CD8-positive, alpha-beta memory T cell (primary cell): ENCODE measurements around the gene PDGFB. TPM values are rescaled to one million over a fixed set of nuclear protein-coding genes. Genes with fewer than 3 reads are reported as not detected.

Source experiments
- CTCF ChIA-PET: fragments of 350-600 bp; sonication (Branson Sonifier 250); formaldehyde crosslinking; loops from one replicate; lab custom pipeline; 2021; ENCODE audit warnings: antibody characterized with exemption; lab: Charles Lee
- POLR2A ChIA-PET: fragments of 350-600 bp; sonication (Branson Sonifier 250); formaldehyde crosslinking; loops from one replicate; lab custom pipeline; 2021; ENCODE audit warnings: antibody characterized with exemption; lab: Charles Lee
- DNase-seq, 5 donors: peaks; one replicate each; pipeline versions ENCODE4 v3.0.0 to v3.0.0-alpha.2; 2020 to 2022; ENCODE audit warnings: mixed read lengths in 1 of 5
- H3K27ac ChIP-seq: one replicate; pipeline ENCODE4 v1.7.0; 2013; ENCODE audit warnings: low read depth, mild to moderate bottlenecking, low read length, moderate library complexity
- H3K27me3 ChIP-seq: 2 replicates; pipeline ENCODE4 v1.7.0; 2013; ENCODE audit warnings: low read length, mild to moderate bottlenecking; ENCODE audit not compliant: insufficient read depth, poor library complexity, severe bottlenecking
- H3K36me3 ChIP-seq: 2 replicates; pipeline ENCODE4 v1.7.0; 2013; ENCODE audit warnings: mild to moderate bottlenecking, low read length, moderate library complexity; ENCODE audit not compliant: insufficient read depth
- H3K4me1 ChIP-seq: 2 replicates; pipeline ENCODE4 v1.7.0; 2013; ENCODE audit warnings: mild to moderate bottlenecking, low read length, moderate library complexity; ENCODE audit not compliant: insufficient read depth
- H3K4me3 ChIP-seq: 2 replicates; pipeline ENCODE4 v1.7.0; 2013; ENCODE audit warnings: mild to moderate bottlenecking, low read length
- H3K9me3 ChIP-seq: 2 replicates; pipeline ENCODE4 v1.7.0; 2013; ENCODE audit warnings: mild to moderate bottlenecking, low read length
- H3K27ac Mint-ChIP-seq, 8 donors: one replicate each; pipeline ENCODE4 v1.8.0; 2020 to 2021; ENCODE audit warnings: mixed read lengths in 8 of 8, mild to moderate bottlenecking in 6 of 8, inconsistent platforms in 3 of 8, moderate library complexity in 3 of 8
- H3K27me3 Mint-ChIP-seq, 2 donors: one replicate each; pipeline ENCODE4 v1.8.0; 2020 to 2021; ENCODE audit warnings: mixed read lengths in 2 of 2, mild to moderate bottlenecking in 1 of 2, moderate library complexity in 1 of 2
- H3K36me3 Mint-ChIP-seq, 3 donors: one replicate each; pipeline ENCODE4 v1.8.0; 2020 to 2021; ENCODE audit warnings: mixed read lengths in 3 of 3, inconsistent platforms in 1 of 3, mild to moderate bottlenecking in 1 of 3
- H3K4me1 Mint-ChIP-seq, 3 donors: one replicate each; pipeline ENCODE4 v1.8.0; 2020 to 2021; ENCODE audit warnings: mixed read lengths in 3 of 3, inconsistent platforms in 1 of 3, mild to moderate bottlenecking in 1 of 3
- H3K4me3 Mint-ChIP-seq, 7 donors: one replicate each; pipeline ENCODE4 v1.8.0; 2020 to 2021; ENCODE audit warnings: mixed read lengths in 7 of 7, mild to moderate bottlenecking in 6 of 7, moderate library complexity in 4 of 7, inconsistent platforms in 2 of 7
- H3K9me3 Mint-ChIP-seq, 5 donors: one replicate each; pipeline ENCODE4 v1.8.0; 2020 to 2022; ENCODE audit warnings: mixed read lengths in 5 of 5, mild to moderate bottlenecking in 3 of 5, moderate library complexity in 2 of 5, inconsistent platforms in 1 of 5
- polyA plus RNA-seq: library from polyadenylated mRNA; unstranded; fragments of 300-500 nt; fragmentation: Illumina TruSeq; gene quantifications from one replicate; pipeline ENCODE4 v1.2.3, GENCODE V29; 2021
- total RNA-seq, 2 experiments: library from RNA; stranded (reverse); gene quantifications; one replicate each; pipeline ENCODE4 v1.2.3, GENCODE V29; 2021

PDGFB gene
- total and polyA plus RNA-seq, 3 experiments from 2014 or later, result 2.3 to 18.2 (median 3.0) TPM

DNA sequence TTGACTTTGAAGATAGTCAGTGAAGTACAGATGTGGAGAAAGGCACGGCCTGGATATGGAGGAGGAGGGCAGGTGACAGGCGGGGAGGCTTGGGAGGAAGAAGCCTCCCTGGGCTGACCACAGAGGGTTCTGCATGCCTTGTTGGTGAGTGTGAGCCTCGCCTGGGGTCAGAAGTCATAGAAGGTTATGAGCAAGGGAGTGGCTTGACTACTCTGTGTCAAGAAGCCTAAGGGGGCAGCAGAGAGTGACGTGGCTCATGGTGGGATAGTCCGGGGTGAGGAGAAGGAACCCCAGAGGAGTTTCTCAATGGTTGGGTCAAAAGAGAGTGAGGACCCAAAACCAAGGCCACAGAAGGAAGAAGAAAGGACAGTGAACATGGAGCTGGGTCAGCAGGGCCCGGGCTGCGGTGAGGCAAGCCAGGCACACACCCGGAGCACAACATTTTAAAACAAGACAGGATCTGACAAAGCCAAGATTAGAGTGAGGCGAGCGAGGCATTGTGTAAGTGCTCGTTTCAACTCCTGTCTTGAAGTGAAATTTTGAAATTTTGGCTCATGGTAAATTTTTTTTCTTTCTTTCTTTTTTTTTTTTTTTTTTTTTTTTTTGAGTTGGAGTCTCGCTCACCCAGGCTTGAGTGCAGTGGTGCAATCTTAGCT lies 31.9 kb downstream of the PDGFB start:
- H3K27me3 Mint-ChIP-seq, result peaks cover 2 to 6% of the 10 kb centered on the region in 2 donors
- CTCF ChIA-PET, result no interaction called here

DNA sequence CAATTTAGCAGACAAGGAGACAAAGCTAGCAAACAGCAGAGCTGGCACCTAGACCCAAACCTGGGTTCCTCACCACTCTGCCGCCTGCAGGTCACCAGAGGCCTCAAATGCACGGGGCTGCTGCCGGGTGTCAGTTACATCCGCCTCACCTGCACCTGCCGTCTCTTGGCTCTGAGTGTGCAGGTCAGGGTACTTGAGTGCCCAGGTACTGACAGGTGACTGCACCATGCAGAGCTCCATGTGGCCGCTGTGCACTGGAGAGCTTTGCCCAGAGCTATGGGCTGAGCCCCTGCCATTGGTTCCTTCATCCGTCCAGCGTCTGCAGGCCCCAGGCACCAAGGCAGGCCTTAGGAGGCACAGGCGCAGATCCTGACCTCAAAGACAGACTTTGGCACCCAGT lies 35.0 kb downstream of the PDGFB start:
- no peaks in the 10 kb centered on the region for H3K36me3 ChIP-seq
- H3K4me3 ChIP-seq, result no peak overlapping the region
- no peaks in the 10 kb centered on the region for H3K9me3 Mint-ChIP-seq
- H3K36me3 Mint-ChIP-seq, result no peaks in the 10 kb centered on the region
- no peaks in the 10 kb centered on the region for H3K4me1 ChIP-seq
- peaks cover 5 to 6% of the 10 kb centered on the region in 2 donors for H3K27me3 Mint-ChIP-seq
- H3K27ac Mint-ChIP-seq, result peak overlapping the region in 1 of 8 donors; percentile 87
- POLR2A ChIA-PET, result interaction anchor here (0.6 kb wide), 1 partner anchor 95 kb away, joined by 8 read pairs; no protein-coding TSS in a partner anchor
- no peaks in the 10 kb centered on the region for H3K27me3 ChIP-seq
- no peak overlapping the region for H3K27ac ChIP-seq
- no peak for DNase-seq
- CTCF ChIA-PET, result interaction anchor here (0.8 to 1.9 kb wide), 2 partner anchors 40 to 107 kb away, joined by 3 to 5 read pairs; no protein-coding TSS in a partner anchor
- no peak overlapping the region for H3K4me3 Mint-ChIP-seq
- H3K9me3 ChIP-seq, result no peaks in the 10 kb centered on the region
- peaks cover 37 to 46% (median 44%) of the 10 kb centered on the region in 3 donors for H3K4me1 Mint-ChIP-seq

More for the DNA sequence above, 31.9 kb downstream of the PDGFB start:
- no peaks in the 10 kb centered on the region for H3K27me3 ChIP-seq
- Mint-ChIP-seq H3K36me3 (no peaks in the 10 kb centered on the region), H3K9me3 (peaks cover 0 to 1% (median 0%) of the 10 kb centered on the region in 5 donors), H3K4me3 (no peak overlapping the region), H3K27ac (peak overlapping the region in 1 of 8 donors; percentile 53), H3K4me1 (peaks cover 15 to 24% (median 24%) of the 10 kb centered on the region in 3 donors)
- H3K4me3 ChIP-seq, result no peak overlapping the region
- DNase-seq, result no peak
- POLR2A ChIA-PET, result interaction anchor here (0.6 kb wide), 1 partner anchor 32 kb away, joined by 3 read pairs; no protein-coding TSS in a partner anchor
- H3K36me3 ChIP-seq, result no peaks in the 10 kb centered on the region
- no peaks in the 10 kb centered on the region for H3K4me1 ChIP-seq
- no peaks in the 10 kb centered on the region for H3K9me3 ChIP-seq
- no peak overlapping the region for H3K27ac ChIP-seq

DNA sequence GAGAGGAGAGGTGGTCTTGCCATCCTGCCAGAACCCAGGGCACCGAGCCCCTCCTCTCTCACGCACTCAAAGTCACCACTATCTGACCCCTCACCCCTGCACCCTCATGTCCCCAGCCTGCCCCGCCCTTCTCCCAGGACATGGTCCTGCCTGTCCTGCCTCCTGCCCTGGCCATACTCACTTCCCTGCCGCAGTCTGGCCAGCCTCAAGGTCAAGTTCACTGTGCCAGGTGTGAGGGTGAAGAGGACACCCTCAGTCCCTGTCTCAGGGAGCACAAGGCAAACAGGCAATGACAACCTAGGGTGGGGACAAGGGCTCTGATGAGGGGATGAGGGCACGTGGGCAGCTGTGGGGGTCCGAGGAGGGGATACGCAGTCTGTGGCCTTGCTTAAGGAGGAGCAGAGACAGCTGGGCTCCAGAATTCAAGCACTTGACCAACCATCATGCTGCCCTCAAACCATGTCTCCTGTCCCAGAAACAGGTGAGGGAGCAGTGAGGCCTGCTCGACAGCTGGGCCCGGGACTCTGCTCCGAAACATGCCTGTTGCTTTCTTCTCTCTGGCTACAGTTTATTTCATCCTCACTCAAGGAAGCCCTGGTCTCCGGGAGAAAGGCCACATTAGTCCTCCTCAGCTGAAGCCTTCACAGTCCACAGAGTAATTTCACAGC lies 36.6 kb downstream of the PDGFB start:
- no peaks in the 10 kb centered on the region for H3K9me3 ChIP-seq
- H3K4me3 ChIP-seq, result no peak overlapping the region
- H3K4me1 Mint-ChIP-seq, result peaks cover 40 to 55% (median 41%) of the 10 kb centered on the region in 3 donors
- H3K4me1 ChIP-seq, result no peaks in the 10 kb centered on the region
- ChIA-PET CTCF (interaction anchor here (1.8 to 5.1 kb wide), 6 partner anchors 34 to 108 kb away, joined by 4 to 29 read pairs (median 6); partner anchors contain the start of gene PDGFB), POLR2A (interaction anchor here (0.7 to 2.2 kb wide), 3 partner anchors 34 to 45 kb away, joined by 4 to 15 read pairs (median 4); no protein-coding TSS in a partner anchor)
- H3K4me3 Mint-ChIP-seq, result peak overlapping the region in 4 of 7 donors; percentile 11 to 68 (median 49)
- no peaks in the 10 kb centered on the region for H3K36me3 ChIP-seq
- no peak overlapping the region for H3K27ac ChIP-seq
- no peak for DNase-seq
- H3K27ac Mint-ChIP-seq, result peak overlapping the region; percentile 77 to 93 (median 86)
- H3K36me3 Mint-ChIP-seq, result no peaks in the 10 kb centered on the region
- H3K27me3 ChIP-seq, result no peaks in the 10 kb centered on the region
- peaks cover 5 to 6% of the 10 kb centered on the region in 2 donors for H3K27me3 Mint-ChIP-seq
- H3K9me3 Mint-ChIP-seq, result no peaks in the 10 kb centered on the region

DNA sequence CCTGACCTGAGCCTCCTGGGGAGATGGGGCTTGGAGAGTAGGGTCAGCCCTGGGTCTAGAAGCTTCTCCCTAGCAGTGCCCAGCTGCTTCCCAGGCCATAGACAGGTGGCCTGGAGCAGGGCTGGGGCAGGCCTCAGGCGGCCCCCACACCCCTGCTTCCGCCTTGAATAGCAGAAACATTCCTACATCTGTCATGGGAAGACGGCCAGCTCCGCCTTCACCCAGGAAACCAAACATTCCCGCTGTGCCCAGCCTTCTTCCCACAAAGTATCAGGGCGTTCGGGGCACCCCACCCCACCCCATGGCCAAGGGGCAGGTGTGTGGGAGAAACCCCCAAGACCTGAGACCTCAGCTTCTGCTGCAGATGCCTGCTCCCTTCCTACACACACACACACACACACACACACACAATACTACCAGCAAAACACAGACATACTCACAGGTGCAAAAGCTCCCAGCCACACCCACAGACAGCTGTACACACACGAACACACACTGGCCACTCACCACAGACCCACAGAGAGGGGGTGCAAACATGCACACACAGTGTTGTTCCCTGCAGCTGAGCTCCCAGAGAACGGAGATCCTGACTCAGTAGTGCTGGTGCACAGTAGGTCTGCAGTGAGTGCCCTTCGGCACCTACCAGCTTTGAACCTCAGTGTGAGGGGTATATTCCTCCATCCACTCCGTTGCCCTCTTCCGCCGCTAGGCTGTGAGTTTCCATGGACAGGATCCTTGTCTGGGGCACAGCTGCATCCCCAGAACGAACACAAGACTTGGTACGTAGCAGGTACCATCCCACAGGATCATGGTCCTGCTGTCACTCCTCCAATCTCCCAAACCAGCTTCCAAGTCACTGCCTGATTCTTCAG lies 37.4 kb downstream of the PDGFB start:
- Histone ChIP-seq H3K36me3 (no peaks in the 10 kb centered on the region), H3K27me3 (no peaks in the 10 kb centered on the region), H3K27ac (no peak overlapping the region), H3K4me3 (no peak overlapping the region), H3K9me3 (no peaks in the 10 kb centered on the region), H3K4me1 (no peaks in the 10 kb centered on the region)
- DNase-seq, result peak in 1 of 5 donors; percentile 24
- H3K27ac Mint-ChIP-seq, result peak overlapping the region; percentile 68 to 89 (median 84)
- H3K4me1 Mint-ChIP-seq, result peaks cover 40 to 50% (median 41%) of the 10 kb centered on the region in 3 donors
- ChIA-PET CTCF (interaction anchor here (0.8 to 5.1 kb wide), 10 partner anchors 9 to 111 kb away, joined by 3 to 29 read pairs (median 6); partner anchors contain the start of gene PDGFB), POLR2A (interaction anchor here (0.6 to 2.6 kb wide), 4 partner anchors 18 to 112 kb away, joined by 3 to 15 read pairs (median 10); partner anchors contain the start of gene RPL3)
- no peaks in the 10 kb centered on the region for H3K9me3 Mint-ChIP-seq
- H3K36me3 Mint-ChIP-seq, result no peaks in the 10 kb centered on the region
- H3K4me3 Mint-ChIP-seq, result peak overlapping the region; percentile 1 to 68 (median 50)
- peaks cover under 1 to 7% of the 10 kb centered on the region in 2 donors for H3K27me3 Mint-ChIP-seq

DNA sequence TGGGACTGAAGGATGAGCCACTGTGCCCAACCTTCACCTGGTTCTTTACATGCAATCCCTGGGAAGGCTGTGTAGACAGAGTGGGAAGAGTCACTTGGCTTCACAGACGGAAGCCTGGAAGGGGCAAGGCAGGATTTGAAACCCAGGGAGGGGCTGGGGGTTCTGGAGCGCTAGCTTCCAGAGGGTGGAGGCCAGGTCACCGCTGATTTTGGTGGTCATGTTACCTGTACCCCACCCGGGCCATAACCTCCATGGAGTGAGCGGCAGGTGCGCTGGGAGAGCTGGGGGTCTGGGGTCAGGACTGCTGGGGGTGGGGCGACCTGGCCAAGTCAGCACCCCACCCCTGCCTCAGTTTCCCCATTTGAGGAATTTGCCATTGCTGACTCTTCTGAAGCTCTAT lies 38.3 kb downstream of the PDGFB start:
- POLR2A ChIA-PET, result interaction anchor here (0.7 to 2.6 kb wide), 8 partner anchors 17 to 348 kb away, joined by 3 to 15 read pairs (median 5); partner anchors contain the start of genes PDGFB and RPL3
- no peaks in the 10 kb centered on the region for H3K36me3 Mint-ChIP-seq
- H3K36me3 ChIP-seq, result no peaks in the 10 kb centered on the region

DNA sequence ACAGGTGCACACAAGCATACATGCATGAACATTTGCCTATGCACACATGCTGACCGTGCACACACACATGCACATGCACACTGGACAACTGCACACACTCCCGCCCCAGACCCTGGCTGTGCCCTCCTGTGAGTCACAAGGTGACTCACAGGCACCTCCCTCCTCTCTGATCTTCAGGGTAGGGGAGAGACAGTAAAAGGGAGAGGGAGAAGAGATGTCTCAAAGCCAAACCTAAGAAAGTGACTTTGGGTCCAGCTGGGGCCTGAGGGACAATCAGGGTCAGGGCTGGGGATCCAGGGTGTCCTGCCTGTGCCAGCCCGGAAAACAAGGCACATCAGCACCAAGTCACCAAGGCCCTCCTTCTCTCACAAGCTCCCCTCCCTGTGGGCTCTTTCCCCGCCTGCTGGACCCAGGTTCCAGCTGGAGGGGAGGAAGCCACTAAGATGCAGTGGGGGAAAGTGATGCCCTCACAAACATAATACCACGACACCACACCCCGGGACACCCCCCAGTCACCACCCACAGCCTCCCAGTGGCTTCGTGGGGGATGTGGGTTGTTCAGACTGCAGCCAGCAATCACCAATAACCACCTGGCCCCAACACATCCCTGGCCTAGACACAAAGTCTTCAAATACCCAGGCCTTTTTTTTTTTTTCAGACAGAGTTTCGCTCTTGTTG lies 39.3 kb downstream of the PDGFB start:
- Mint-ChIP-seq H3K9me3 (no peaks in the 10 kb centered on the region), H3K27ac (peak overlapping the region; percentile 84 to 97 (median 90)), H3K4me1 (peaks cover 36 to 50% (median 41%) of the 10 kb centered on the region in 3 donors), H3K36me3 (no peaks in the 10 kb centered on the region), H3K27me3 (peaks cover 0 to 7% of the 10 kb centered on the region in 2 donors), H3K4me3 (peak overlapping the region; percentile 44 to 86 (median 71))
- H3K27ac ChIP-seq, result no peak overlapping the region
- POLR2A ChIA-PET, result interaction anchor here (0.6 to 2.6 kb wide), 12 partner anchors 9 to 347 kb away, joined by 3 to 15 read pairs (median 4); partner anchors contain the start of genes PDGFB and RPL3
- H3K9me3 ChIP-seq, result no peaks in the 10 kb centered on the region
- H3K4me1 ChIP-seq, result no peaks in the 10 kb centered on the region
- H3K4me3 ChIP-seq, result no peak overlapping the region
- H3K27me3 ChIP-seq, result no peaks in the 10 kb centered on the region
- no peaks in the 10 kb centered on the region for H3K36me3 ChIP-seq
- DNase-seq, result peak in 4 of 5 donors; percentile 21 to 88 (median 74)
- CTCF ChIA-PET, result interaction anchor here (0.7 to 5.1 kb wide), 8 partner anchors 10 to 202 kb away, joined by 3 to 29 read pairs (median 6); no protein-coding TSS in a partner anchor

More for the DNA sequence above, 38.3 kb downstream of the PDGFB start:
- no peak for DNase-seq
- no peaks in the 10 kb centered on the region for H3K9me3 Mint-ChIP-seq
- peaks cover 0 to 7% of the 10 kb centered on the region in 2 donors for H3K27me3 Mint-ChIP-seq
- no peaks in the 10 kb centered on the region for H3K4me1 ChIP-seq
- peak overlapping the region in 6 of 8 donors; percentile 61 to 96 (median 87) for H3K27ac Mint-ChIP-seq
- H3K27ac ChIP-seq, result no peak overlapping the region
- no peaks in the 10 kb centered on the region for H3K27me3 ChIP-seq
- peaks cover 40 to 50% (median 41%) of the 10 kb centered on the region in 3 donors for H3K4me1 Mint-ChIP-seq
- peak overlapping the region in 6 of 7 donors; percentile 41 to 80 (median 56) for H3K4me3 Mint-ChIP-seq
- H3K4me3 ChIP-seq, result no peak overlapping the region
- no peaks in the 10 kb centered on the region for H3K9me3 ChIP-seq
- CTCF ChIA-PET, result interaction anchor here (0.7 to 5.1 kb wide), 10 partner anchors 9 to 203 kb away, joined by 3 to 29 read pairs (median 5); partner anchors contain the start of gene PDGFB
